Mucosa of descending colon (tissue), 3 donors: ENCODE results near the gene GTF3C5. TPM values are rescaled to one million over a fixed set of nuclear protein-coding genes. Genes with fewer than 3 reads are reported as not detected.
"Not testable (repeated sequence)": the region's sequence is repeated elsewhere in the genome, so short reads cannot be mapped to it uniquely, and the experiment has no call there.

ENCODE experiments used
- ATAC-seq: fragments of 200-7000 bp; cut with Tn5 transposase; one replicate; pipeline ENCODE4 v1.9.1; 2020; ENCODE audit warnings: mild to moderate bottlenecking, moderate library complexity
- DNase-seq, 3 donors: peaks; one replicate each; pipeline ENCODE4 v3.0.0-alpha.2; 2020
- H3K36me3 ChIP-seq: fragments of 200-600 bp; one replicate; pipeline ENCODE4 v1.8.0; 2021; ENCODE audit warnings: low read depth, mild to moderate bottlenecking
- H3K4me1 ChIP-seq: fragments of 200-600 bp; one replicate; pipeline ENCODE4 v1.8.0; 2021; ENCODE audit warnings: low read depth, mild to moderate bottlenecking
- H3K4me3 ChIP-seq: fragments of 200-600 bp; one replicate; pipeline ENCODE4 v1.8.0; 2021; ENCODE audit warnings: mild to moderate bottlenecking
- H3K9me3 ChIP-seq: fragments of 200-600 bp; one replicate; pipeline ENCODE4 v1.8.0; 2021; ENCODE audit warnings: mild to moderate bottlenecking
- intact Hi-C, 2 donors: fragments of 100-400 bp; cut with DNase I in 1 of 2; cut with micrococcal nuclease in 1 of 2; formaldehyde crosslinking; loops; one replicate each; pipeline versions ENCODE4 v1.11.0 to v1.11.1; 2022; cut with DNase I, micrococcal nuclease
- total RNA-seq, 3 donors: library from RNA; stranded (reverse); fragmentation: NEBNext Ultra II Directional in 2 of 3; extraction: Animal tissue kit (Norgen Biotek cat#: 25700) in 2 of 3; gene quantifications; one replicate each; pipeline versions ENCODE4 v1.2.1 to v1.2.4, GENCODE V29; 2021 to 2023
- TF ChIP-seq, protein P1 (sequence below): fragments of 200-600 bp; IDR thresholded peaks from one replicate; pipeline ENCODE4 v1.8.0; 2022; ENCODE audit warnings: antibody characterized with exemption, mild to moderate bottlenecking
- donor health status: DM: no; HTN: no; CAD: no; lungs with moderate emphysema.
- donor health status: DM: no; HTN: no; CAD: no.
- donor health status: DM: no; HTN: yes; CAD: no.

GTF3C5 gene
- total RNA-seq, 3 donors from 2014 or later: 45.8 to 53.6 (median 52.2) TPM

GRCh38 chr9:133065070-133065388 lies 34.2 kb downstream of the GTF3C5 start:
- DNase-seq: no peak
- intact Hi-C loops: no loop called here
- no peaks in the 10 kb centered on the region for H3K36me3 ChIP-seq
- no peaks in the 10 kb centered on the region for H3K4me1 ChIP-seq
- TF ChIP-seq, protein P1, sequence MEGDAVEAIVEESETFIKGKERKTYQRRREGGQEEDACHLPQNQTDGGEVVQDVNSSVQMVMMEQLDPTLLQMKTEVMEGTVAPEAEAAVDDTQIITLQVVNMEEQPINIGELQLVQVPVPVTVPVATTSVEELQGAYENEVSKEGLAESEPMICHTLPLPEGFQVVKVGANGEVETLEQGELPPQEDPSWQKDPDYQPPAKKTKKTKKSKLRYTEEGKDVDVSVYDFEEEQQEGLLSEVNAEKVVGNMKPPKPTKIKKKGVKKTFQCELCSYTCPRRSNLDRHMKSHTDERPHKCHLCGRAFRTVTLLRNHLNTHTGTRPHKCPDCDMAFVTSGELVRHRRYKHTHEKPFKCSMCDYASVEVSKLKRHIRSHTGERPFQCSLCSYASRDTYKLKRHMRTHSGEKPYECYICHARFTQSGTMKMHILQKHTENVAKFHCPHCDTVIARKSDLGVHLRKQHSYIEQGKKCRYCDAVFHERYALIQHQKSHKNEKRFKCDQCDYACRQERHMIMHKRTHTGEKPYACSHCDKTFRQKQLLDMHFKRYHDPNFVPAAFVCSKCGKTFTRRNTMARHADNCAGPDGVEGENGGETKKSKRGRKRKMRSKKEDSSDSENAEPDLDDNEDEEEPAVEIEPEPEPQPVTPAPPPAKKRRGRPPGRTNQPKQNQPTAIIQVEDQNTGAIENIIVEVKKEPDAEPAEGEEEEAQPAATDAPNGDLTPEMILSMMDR: no peak
- H3K9me3 ChIP-seq: no peaks in the 10 kb centered on the region
- no peak for ATAC-seq
- no peak overlapping the region for H3K4me3 ChIP-seq

DNA sequence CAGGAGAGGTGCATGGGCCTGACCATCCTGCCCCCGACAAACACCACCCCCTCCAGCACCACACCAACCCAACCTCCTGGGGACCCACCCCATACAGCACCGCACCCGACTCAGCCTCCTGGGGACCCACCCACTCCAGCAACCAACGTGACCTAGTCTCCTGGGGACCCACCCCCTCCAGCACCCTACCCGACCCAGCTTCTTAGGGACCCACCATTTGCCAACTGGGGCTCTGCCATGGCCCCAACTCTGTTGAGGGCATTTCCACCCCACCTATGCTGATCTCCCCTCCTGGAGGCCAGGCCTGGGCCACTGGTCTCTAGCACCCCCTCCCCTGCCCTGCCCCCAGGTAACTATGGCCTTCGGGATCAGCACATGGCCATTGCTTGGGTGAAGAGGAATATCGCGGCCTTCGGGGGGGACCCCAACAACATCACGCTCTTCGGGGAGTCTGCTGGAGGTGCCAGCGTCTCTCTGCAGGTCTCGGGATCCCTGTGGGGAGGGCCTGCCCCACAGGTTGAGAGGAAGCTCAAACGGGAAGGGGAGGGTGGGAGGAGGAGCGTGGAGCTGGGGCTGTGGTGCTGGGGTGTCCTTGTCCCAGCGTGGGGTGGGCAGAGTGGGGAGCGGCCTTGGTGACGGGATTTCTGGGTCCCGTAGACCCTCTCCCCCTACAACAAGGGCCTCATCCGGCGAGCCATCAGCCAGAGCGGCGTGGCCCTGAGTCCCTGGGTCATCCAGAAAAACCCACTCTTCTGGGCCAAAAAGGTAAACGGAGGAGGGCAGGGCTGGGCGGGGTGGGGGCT lies 35.6 kb downstream of the GTF3C5 start:
- intact Hi-C loops: no loop called here
- ATAC-seq (no peak), DNase-seq (no peak)
- no peaks in the 10 kb centered on the region for H3K9me3 ChIP-seq
- no peaks in the 10 kb centered on the region for H3K4me1 ChIP-seq
- no peaks in the 10 kb centered on the region for H3K36me3 ChIP-seq
- H3K4me3 ChIP-seq: no peak overlapping the region
- TF ChIP-seq, protein P1: no peak

DNA sequence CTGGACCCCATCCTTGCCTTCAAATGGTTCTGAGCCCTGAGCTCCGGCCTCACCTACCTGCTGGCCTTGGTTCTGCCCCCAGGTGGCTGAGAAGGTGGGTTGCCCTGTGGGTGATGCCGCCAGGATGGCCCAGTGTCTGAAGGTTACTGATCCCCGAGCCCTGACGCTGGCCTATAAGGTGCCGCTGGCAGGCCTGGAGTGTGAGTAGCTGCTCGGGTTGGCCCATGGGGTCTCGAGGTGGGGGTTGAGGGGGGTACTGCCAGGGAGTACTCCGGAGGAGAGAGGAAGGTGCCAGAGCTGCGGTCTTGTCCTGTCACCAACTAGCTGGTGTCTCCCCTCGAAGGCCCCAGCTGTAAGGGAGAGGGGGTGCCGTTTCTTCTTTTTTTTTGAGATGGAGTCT lies 36.2 kb downstream of the GTF3C5 start:
- DNase-seq (no peak), ATAC-seq (no peak)
- no peaks in the 10 kb centered on the region for H3K9me3 ChIP-seq
- H3K4me3 ChIP-seq: no peak overlapping the region
- TF ChIP-seq, protein P1: no peak
- no peaks in the 10 kb centered on the region for H3K4me1 ChIP-seq
- no peaks in the 10 kb centered on the region for H3K36me3 ChIP-seq
- intact Hi-C loops: no loop called here

DNA sequence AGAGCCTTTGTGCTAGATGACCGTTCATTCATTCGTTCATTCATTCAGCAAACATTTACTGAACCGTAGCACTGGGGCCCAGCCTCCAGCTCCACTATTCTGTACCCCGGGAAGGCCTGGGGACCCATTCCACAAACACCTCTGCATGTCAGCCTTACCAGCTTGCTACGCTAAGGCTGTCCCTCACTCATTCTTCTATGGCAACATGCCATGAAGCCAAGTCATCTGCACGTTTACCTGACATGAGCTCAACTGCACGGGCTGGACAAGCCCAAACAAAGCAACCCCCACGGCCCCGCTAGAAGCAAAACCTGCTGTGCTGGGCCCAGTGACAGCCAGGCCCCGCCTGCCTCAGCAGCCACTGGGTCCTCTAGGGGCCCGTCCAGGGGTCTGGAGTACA lies 37.0 kb downstream of the GTF3C5 start:
- no peak overlapping the region for H3K4me3 ChIP-seq
- intact Hi-C loops: no loop called here
- no peak for DNase-seq
- H3K4me1 ChIP-seq: no peaks in the 10 kb centered on the region
- ATAC-seq: no peak
- no peaks in the 10 kb centered on the region for H3K9me3 ChIP-seq
- no peaks in the 10 kb centered on the region for H3K36me3 ChIP-seq
- TF ChIP-seq, protein P1: no peak

- ATAC-seq, H3K36me3 ChIP-seq, H3K9me3 ChIP-seq, H3K4me3 ChIP-seq, H3K4me1 ChIP-seq, DNase-seq, intact Hi-C loops: not testable (repeated sequence)
Observed at GRCh38 chr9:133068431-133068830, 37.6 kb downstream of the GTF3C5 start.

- H3K9me3 ChIP-seq, intact Hi-C loops, H3K36me3 ChIP-seq, H3K4me1 ChIP-seq, H3K4me3 ChIP-seq, ATAC-seq, DNase-seq: not testable (repeated sequence)
Observed at GRCh38 chr9:133070500-133070961, 39.7 kb downstream of the GTF3C5 start.

DNA sequence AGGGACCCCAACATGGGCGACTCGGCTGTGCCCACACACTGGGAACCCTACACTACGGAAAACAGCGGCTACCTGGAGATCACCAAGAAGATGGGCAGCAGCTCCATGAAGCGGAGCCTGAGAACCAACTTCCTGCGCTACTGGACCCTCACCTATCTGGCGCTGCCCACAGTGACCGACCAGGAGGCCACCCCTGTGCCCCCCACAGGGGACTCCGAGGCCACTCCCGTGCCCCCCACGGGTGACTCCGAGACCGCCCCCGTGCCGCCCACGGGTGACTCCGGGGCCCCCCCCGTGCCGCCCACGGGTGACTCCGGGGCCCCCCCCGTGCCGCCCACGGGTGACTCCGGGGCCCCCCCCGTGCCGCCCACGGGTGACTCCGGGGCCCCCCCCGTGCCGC lies 40.2 kb downstream of the GTF3C5 start:
- H3K4me3 ChIP-seq, ATAC-seq, H3K4me1 ChIP-seq, H3K36me3 ChIP-seq, intact Hi-C loops, H3K9me3 ChIP-seq, DNase-seq: not testable (repeated sequence)
